HFFc6 (cell line): Measurements from ENCODE around the gene NCOA3. TPM values are rescaled to one million over a fixed set of nuclear protein-coding genes. Genes with fewer than 3 reads are reported as not detected.
A peak's percentile ranks its signal among the peaks of the same experiment; 100 is the strongest.

Experiments used
- DNase-seq: peaks from one replicate; pipeline ENCODE4 v3.0.0-alpha.2; 2018
- H3K27ac Mint-ChIP-seq: 2 replicates; pipeline ENCODE4 v1.8.0; 2020; ENCODE audit warnings: mild to moderate bottlenecking, mixed read lengths
- H3K27me3 Mint-ChIP-seq: 2 replicates; pipeline ENCODE4 v1.8.0; 2021; ENCODE audit warnings: mild to moderate bottlenecking, moderate library complexity, mixed read lengths; ENCODE audit not compliant: insufficient read depth
- H3K36me3 Mint-ChIP-seq: 2 replicates; pipeline ENCODE4 v1.8.0; 2021; ENCODE audit warnings: low read depth, mixed read lengths
- H3K4me1 Mint-ChIP-seq: 2 replicates; pipeline ENCODE4 v1.8.0; 2020; ENCODE audit warnings: low read depth, mixed read lengths
- H3K4me3 Mint-ChIP-seq: 2 replicates; pipeline ENCODE4 v1.8.0; 2020; ENCODE audit warnings: mild to moderate bottlenecking, moderate library complexity, mixed read lengths
- H3K9me3 Mint-ChIP-seq: 2 replicates; pipeline ENCODE4 v1.8.0; 2020; ENCODE audit warnings: mild to moderate bottlenecking, mixed read lengths
- CTCF ChIP-seq: fragments of 200-600 bp; sonication (generic); IDR thresholded peaks from 2 replicates; pipeline ENCODE4 v1.5.0; 2021; ENCODE audit warnings: antibody characterized with exemption, mild to moderate bottlenecking
- long read RNA-seq: library from polyadenylated mRNA; unstranded; transcript quantifications from one replicate; pipeline ENCODE4 v2.0.0, GENCODE V29; 2019
- total RNA-seq, 6 experiments: library from RNA; stranded (reverse); fragmentation: NEBNext Ultra II Directional; extraction: Animal tissue kit (Norgen Biotek cat#: 25700); gene quantifications; 2 replicates in 1 of 6; 3 replicates in 5 of 6; pipeline ENCODE4 v1.2.3, GENCODE V29; 2021

Gene NCOA3
- 10 to 100 TPM; 28.6 to 40.9 (median 32.7) TPM for total RNA-seq
- long read RNA-seq, full-length matches to known transcripts = 1 of 17 reads
- long read RNA-seq, partial matches to known transcripts = 11 of 17 reads
- long read RNA-seq, other reads (novel, unspliced or antisense) = 5 of 17 reads

- peaks cover 2% of the 10 kb centered on the region; the same call in 1 of the 2 replicates for H3K27me3 Mint-ChIP-seq
- H3K4me1 Mint-ChIP-seq = peaks cover 43% of the 10 kb centered on the region
- H3K27ac Mint-ChIP-seq = peak within 1 kb of the TSS; percentile 95
- peaks cover 6% of the 10 kb centered on the region for H3K36me3 Mint-ChIP-seq
- TF ChIP-seq CTCF = peak; percentile 77
- DNase-seq = peak; percentile 94
- no peaks in the 10 kb centered on the region for H3K9me3 Mint-ChIP-seq
- H3K4me3 Mint-ChIP-seq = peak within 1 kb of the TSS; percentile 97
Observed at GRCh38 chr20:47501482-47502270, at the start of gene NCOA3. Gene NCOA3, plus strand, starts transcription at chr20:47501887. Its CDS starts 120,361 bp downstream, at chr20:47622248.

GRCh38 chr20:47452736-47453161, 48.9 kb upstream of the NCOA3 start:
- DNase-seq = no peak
- Mint-ChIP-seq H3K9me3 (peaks cover 13% of the 10 kb centered on the region), H3K36me3 (peaks cover 11% of the 10 kb centered on the region), H3K4me3 (peak overlapping the region; percentile 69), H3K27me3 (no peaks in the 10 kb centered on the region; the same call in 1 of the 2 replicates), H3K27ac (peak overlapping the region; percentile 89), H3K4me1 (peaks cover 37% of the 10 kb centered on the region)
- no peak for TF ChIP-seq CTCF

- H3K36me3 Mint-ChIP-seq = peaks cover 11% of the 10 kb centered on the region
- peak overlapping the region; percentile 69 for H3K4me3 Mint-ChIP-seq
- DNase-seq = peak; percentile 96
- no peak for TF ChIP-seq CTCF
- H3K9me3 Mint-ChIP-seq = peaks cover 13% of the 10 kb centered on the region
- H3K27me3 Mint-ChIP-seq = no peaks in the 10 kb centered on the region; the same call in 1 of the 2 replicates
- H3K27ac Mint-ChIP-seq = peak overlapping the region; percentile 89
- H3K4me1 Mint-ChIP-seq = peaks cover 37% of the 10 kb centered on the region
Observed at GRCh38 chr20:47453167-47453782, 48.4 kb upstream of the NCOA3 start.

GRCh38 chr20:47454298-47455132, 47.2 kb upstream of the NCOA3 start:
- no peak for TF ChIP-seq CTCF
- DNase-seq = no peak
- peak overlapping the region; percentile 67 for H3K27ac Mint-ChIP-seq
- no peak overlapping the region for H3K4me3 Mint-ChIP-seq
- peaks cover 11% of the 10 kb centered on the region for H3K36me3 Mint-ChIP-seq
- H3K4me1 Mint-ChIP-seq = peaks cover 37% of the 10 kb centered on the region
- peaks cover 13% of the 10 kb centered on the region for H3K9me3 Mint-ChIP-seq
- H3K27me3 Mint-ChIP-seq = no peaks in the 10 kb centered on the region; the same call in 1 of the 2 replicates
